Esophagus muscularis mucosa (tissue), 4 donors: ENCODE measurements around the gene PEX14. TPM values are rescaled to one million over a fixed set of nuclear protein-coding genes. Genes with fewer than 3 reads are reported as not detected.

Source experiments
- DNase-seq: peaks from one replicate; pipeline ENCODE4 v3.0.0-alpha.2; 2017; ENCODE audit errors: extremely low spot score
- H3K27ac ChIP-seq, 4 donors: fragments of 200-600 bp; sonication (generic); replicated peaks in 1 of 4; 1 replicate in 3 of 4; 2 replicates in 1 of 4; pipeline ENCODE4 v1.5.1; 2016 to 2019; ENCODE audit warnings: mild to moderate bottlenecking in 1 of 4
- H3K27me3 ChIP-seq, 4 donors: fragments of 200-600 bp; sonication (generic); one replicate each; pipeline versions ENCODE4 v1.5.1 to v1.6.0; 2016 to 2019
- H3K36me3 ChIP-seq, 4 donors: fragments of 200-600 bp; sonication (generic); one replicate each; pipeline ENCODE4 v1.5.1; 2016 to 2019
- H3K4me1 ChIP-seq, 4 donors: fragments of 200-600 bp; sonication (generic); one replicate each; pipeline ENCODE4 v1.5.1; 2016 to 2019
- H3K4me3 ChIP-seq, 4 donors: fragments of 200-600 bp; sonication (generic); 1 replicate in 2 of 4; 2 replicates in 2 of 4; pipeline ENCODE4 v1.5.1; 2016 to 2019; ENCODE audit warnings: mild to moderate bottlenecking in 4 of 4, moderate library complexity in 1 of 4
- H3K9me3 ChIP-seq, 4 donors: fragments of 200-600 bp; sonication (generic); 1 replicate in 3 of 4; 2 replicates in 1 of 4; pipeline ENCODE4 v1.5.1; 2016 to 2019
- CTCF ChIP-seq, 3 experiments: fragments of 200-600 bp in 2 of 3; fragments of 450-650 bp in 1 of 3; sonication (generic) in 2 of 3; IDR thresholded peaks; one replicate each; pipeline ENCODE4 v1.5.1; 2017 to 2019; ENCODE audit warnings: antibody characterized with exemption in 3 of 3, mild to moderate bottlenecking in 2 of 3, moderate library complexity in 1 of 3
- EP300 ChIP-seq: sonication (generic); formaldehyde crosslinking; IDR thresholded peaks from one replicate; pipeline ENCODE4 v1.6.1; 2017; ENCODE audit warnings: antibody characterized with exemption
- POLR2A ChIP-seq: fragments of 450-650 bp; IDR thresholded peaks from one replicate; pipeline ENCODE4 v1.6.1; 2017; ENCODE audit warnings: antibody characterized with exemption, moderate library complexity, mild to moderate bottlenecking, low read depth
- POLR2AphosphoS5 ChIP-seq, 2 donors: sonication (generic); formaldehyde crosslinking; IDR thresholded peaks; one replicate each; pipeline ENCODE4 v1.6.1; 2017; ENCODE audit warnings: antibody characterized with exemption in 2 of 2
- WGBS: methylation state at CpG from one replicate; pipeline ENCODE4 v1.1.5; 2018; 5-methylcytosine and 5-hydroxymethylcytosine counted together
- intact Hi-C: fragments of 100-400 bp; cut with DNase I; formaldehyde crosslinking; loops from one replicate; pipeline ENCODE4 v1.15.1; 2023
- total RNA-seq, 4 donors: library from RNA; depleted of rRNA; stranded (reverse); fragments of >200 nt; gene quantifications; one replicate each; pipeline versions ENCODE4 v1.1.0 to v1.2.1, GENCODE V29; 2016

Gene PEX14
- total RNA-seq, 4 donors from 2014 or later = 16.2 to 24.2 (median 20.1) TPM

DNA sequence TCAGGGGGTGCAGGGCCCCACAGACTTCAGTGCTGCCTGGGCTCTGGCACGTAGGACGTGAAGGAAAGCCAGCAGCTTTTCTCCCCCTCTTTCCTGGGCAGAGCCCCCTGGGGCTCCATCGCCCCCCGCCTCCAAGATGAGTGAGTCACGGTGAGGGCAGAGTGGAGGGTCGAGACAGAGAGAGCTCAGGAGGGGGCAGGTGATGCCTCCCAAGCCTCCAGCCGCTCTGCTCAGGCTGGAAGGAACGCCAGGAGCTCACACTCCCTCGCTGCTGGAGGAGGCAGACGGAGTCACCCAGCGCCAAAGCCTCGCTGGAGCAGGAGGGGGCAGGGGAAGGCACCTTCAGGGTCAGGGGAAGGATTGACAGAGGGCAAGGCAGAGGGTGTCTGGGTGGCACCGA, 202.2 kb downstream of the PEX14 start:
- DNase-seq = no peak
- H3K27ac ChIP-seq = peak overlapping the region; percentile 75 to 96 (median 90)
- intact Hi-C loops = loop anchor here (5.0 kb wide), 1 partner anchor 120 kb away; the partner anchor contains the start of gene CASZ1
- no peaks in the 10 kb centered on the region for H3K36me3 ChIP-seq
- WGBS = 57% methylated on average over 3 of the region's 13 CpGs
- H3K4me1 ChIP-seq = peaks cover 90 to 100% (median 100%) of the 10 kb centered on the region in 4 donors
- no peak overlapping the region for H3K4me3 ChIP-seq
- no peaks in the 10 kb centered on the region for H3K27me3 ChIP-seq
- TF ChIP-seq POLR2AphosphoS5 (IDR thresholded peaks at IDR 0.05) (peak in 1 of 2 donors; percentile 35), CTCF (IDR thresholded peaks at IDR 0.05) (no peak)
- H3K9me3 ChIP-seq = no peaks in the 10 kb centered on the region

- 76% methylated on average over 16 of the region's 27 CpGs for WGBS
- intact Hi-C loops = loop anchor here (5.0 kb wide), 1 partner anchor 120 kb away; the partner anchor contains the start of gene CASZ1
- no peak for DNase-seq
Measured at GRCh38 chr1:10677491-10678391, 203.0 kb downstream of the PEX14 start.

GRCh38 chr1:10678402-10678801, 203.7 kb downstream of the PEX14 start:
- Histone ChIP-seq H3K4me3 (no peak overlapping the region), H3K9me3 (no peaks in the 10 kb centered on the region), H3K27me3 (no peaks in the 10 kb centered on the region), H3K4me1 (peaks cover 100% of the 10 kb centered on the region in 4 donors), H3K27ac (peak overlapping the region; percentile 75 to 96 (median 90)), H3K36me3 (no peaks in the 10 kb centered on the region)
- TF ChIP-seq CTCF (IDR thresholded peaks at IDR 0.05) (no peak), POLR2A (no peak), POLR2AphosphoS5 (IDR thresholded peaks at IDR 0.05) (no peak), EP300 (no peak)
- intact Hi-C loops = loop anchor here (5.0 kb wide), 1 partner anchor 119 kb away; the partner anchor contains the start of gene CASZ1
- WGBS = 82% methylated on average over 21 of the region's 23 CpGs
- no peak for DNase-seq

More at GRCh38 chr1:10677491-10678391, 203.0 kb downstream of the PEX14 start:
- Histone ChIP-seq H3K27ac (peak overlapping the region; percentile 75 to 96 (median 90)), H3K9me3 (no peaks in the 10 kb centered on the region), H3K4me1 (peaks cover 94 to 100% (median 100%) of the 10 kb centered on the region in 4 donors), H3K36me3 (no peaks in the 10 kb centered on the region), H3K27me3 (no peaks in the 10 kb centered on the region), H3K4me3 (no peak overlapping the region)
- TF ChIP-seq EP300 (no peak), CTCF (IDR thresholded peaks at IDR 0.05) (no peak), POLR2AphosphoS5 (IDR thresholded peaks at IDR 0.05) (no peak), POLR2A (no peak)

GRCh38 chr1:10678852-10679251, 204.1 kb downstream of the PEX14 start:
- intact Hi-C loops = loop anchor here (5.0 kb wide), 1 partner anchor 118 kb away; the partner anchor contains the start of gene CASZ1
- Histone ChIP-seq H3K4me1 (peaks cover 100% of the 10 kb centered on the region in 4 donors), H3K27ac (peak overlapping the region; percentile 75 to 96 (median 90)), H3K9me3 (no peaks in the 10 kb centered on the region), H3K36me3 (no peaks in the 10 kb centered on the region), H3K27me3 (no peaks in the 10 kb centered on the region), H3K4me3 (no peak overlapping the region)
- TF ChIP-seq POLR2A = no peak
- TF ChIP-seq EP300 = no peak
- no peak for TF ChIP-seq POLR2AphosphoS5 (IDR thresholded peaks at IDR 0.05)
- no peak for TF ChIP-seq CTCF (IDR thresholded peaks at IDR 0.05)
- 72% methylated on average over 11 of the region's 11 CpGs for WGBS
- no peak for DNase-seq
